ENCODE measurements around the gene MGAT4B.
"Not testable (repeated sequence)": the region's sequence is repeated elsewhere in the genome, so short reads cannot be mapped to it uniquely, and the experiment has no call there.

Gene MGAT4B

GRCh38 chr5:179806250-179807048, at the start of gene MGAT4B:
Gene MGAT4B, minus strand, starts transcription at chr5:179806866. Its CDS starts 283 bp downstream, at chr5:179806583.
- DNase-seq (ENCODE audit: low read depth) = no peak

- no peak for DNase-seq (ENCODE audit: low read depth)
These were observed 47.7 kb upstream of the MGAT4B start for GRCh38 chr5:179854356-179854755.

- DNase-seq (ENCODE audit: low read depth) = no peak
These were observed 46.4 kb upstream of the MGAT4B start for GRCh38 chr5:179852993-179853547.

DNA sequence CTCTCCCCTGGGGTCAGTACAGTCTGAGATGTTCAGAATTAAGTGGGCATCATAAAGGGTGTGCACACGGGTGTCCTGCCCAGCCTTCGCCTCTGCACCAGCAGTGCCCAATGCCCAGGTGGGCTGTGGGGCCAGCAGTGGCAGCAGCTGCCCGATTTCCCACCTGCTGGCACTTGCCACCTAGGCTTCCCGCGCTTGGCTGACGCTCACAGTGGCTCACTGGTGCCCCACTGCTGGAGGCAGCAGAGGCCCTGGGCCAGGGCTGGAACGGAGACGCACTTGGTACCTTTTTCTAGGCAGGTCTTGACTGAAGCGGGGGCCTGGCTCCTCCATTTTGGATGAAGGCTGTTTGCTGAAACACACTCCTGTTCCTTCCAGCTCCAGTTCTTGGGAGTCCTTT, 35.0 kb upstream of the MGAT4B start:
- no peak for DNase-seq (ENCODE audit: low read depth)

GRCh38 chr5:179840766-179841165, 34.1 kb upstream of the MGAT4B start:
- no peak for DNase-seq (ENCODE audit: low read depth)

DNA sequence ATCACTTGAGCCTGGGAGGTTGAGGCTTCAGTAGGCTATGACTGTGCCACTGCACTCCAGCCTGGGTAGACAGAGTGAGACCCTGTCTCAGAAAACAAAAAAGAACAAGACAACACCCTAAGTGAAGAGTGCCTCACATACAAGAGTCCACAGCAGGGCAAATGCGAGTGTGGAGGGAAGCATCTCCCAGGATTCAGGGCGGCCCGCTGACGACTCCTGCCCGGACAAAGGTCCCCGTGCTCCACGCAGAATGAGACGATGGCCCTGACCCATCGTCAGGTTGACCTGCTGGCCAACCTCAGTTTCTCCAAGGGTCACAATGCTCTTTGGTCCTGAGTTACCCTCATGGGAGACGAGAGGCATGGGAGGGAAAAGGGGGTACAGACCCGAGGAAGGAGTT, 33.7 kb upstream of the MGAT4B start:
- DNase-seq (ENCODE audit: low read depth) = no peak

- no peak for DNase-seq (ENCODE audit: low read depth)
These were observed 32.9 kb upstream of the MGAT4B start for GRCh38 chr5:179839328-179840256.

- no peak for DNase-seq (ENCODE audit: low read depth)
These were observed 30.7 kb upstream of the MGAT4B start for GRCh38 chr5:179837076-179838011.

DNA sequence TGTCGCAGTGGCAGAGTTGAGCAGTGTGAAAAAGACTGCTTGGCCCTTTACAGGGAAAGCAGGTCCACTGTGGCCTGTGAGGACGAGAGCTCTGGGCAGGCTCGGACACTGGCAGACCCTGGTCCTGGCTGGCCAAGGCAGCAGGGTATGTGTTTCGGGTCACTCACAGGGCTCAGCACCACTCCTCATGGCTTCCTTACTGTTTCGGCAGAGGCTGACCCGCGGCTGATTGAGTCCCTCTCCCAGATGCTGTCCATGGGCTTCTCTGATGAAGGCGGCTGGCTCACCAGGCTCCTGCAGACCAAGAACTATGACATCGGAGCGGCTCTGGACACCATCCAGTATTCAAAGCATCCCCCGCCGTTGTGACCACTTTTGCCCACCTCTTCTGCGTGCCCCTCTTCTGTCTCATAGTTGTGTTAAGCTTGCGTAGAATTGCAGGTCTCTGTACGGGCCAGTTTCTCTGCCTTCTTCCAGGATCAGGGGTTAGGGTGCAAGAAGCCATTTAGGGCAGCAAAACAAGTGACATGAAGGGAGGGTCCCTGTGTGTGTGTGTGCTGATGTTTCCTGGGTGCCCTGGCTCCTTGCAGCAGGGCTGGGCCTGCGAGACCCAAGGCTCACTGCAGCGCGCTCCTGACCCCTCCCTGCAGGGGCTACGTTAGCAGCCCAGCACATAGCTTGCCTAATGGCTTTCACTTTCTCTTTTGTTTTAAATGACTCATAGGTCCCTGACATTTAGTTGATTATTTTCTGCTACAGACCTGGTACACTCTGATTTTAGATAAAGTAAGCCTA, 29.8 kb upstream of the MGAT4B start:
- no peak for DNase-seq (ENCODE audit: low read depth)

DNA sequence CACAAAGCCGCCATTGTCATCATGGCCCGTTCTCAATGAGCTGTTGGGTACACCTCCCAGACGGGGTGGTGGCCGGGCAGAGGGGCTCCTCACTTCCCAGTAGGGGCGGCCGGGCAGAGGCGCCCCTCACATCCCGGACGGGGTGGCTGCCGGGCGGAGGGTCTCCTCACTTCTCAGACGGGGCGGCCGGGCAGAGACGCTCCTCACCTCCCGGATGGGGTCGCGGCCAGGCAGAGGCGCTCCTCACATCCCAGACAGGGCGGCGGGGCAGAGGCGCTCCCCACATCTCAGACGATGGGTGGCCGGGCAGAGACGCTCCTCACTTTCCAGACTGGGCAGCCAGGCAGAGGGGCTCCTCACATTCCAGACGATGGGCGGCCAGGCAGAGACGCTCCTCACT, 28.2 kb upstream of the MGAT4B start:
- not testable (repeated sequence) for DNase-seq (ENCODE audit: low read depth)

DNA sequence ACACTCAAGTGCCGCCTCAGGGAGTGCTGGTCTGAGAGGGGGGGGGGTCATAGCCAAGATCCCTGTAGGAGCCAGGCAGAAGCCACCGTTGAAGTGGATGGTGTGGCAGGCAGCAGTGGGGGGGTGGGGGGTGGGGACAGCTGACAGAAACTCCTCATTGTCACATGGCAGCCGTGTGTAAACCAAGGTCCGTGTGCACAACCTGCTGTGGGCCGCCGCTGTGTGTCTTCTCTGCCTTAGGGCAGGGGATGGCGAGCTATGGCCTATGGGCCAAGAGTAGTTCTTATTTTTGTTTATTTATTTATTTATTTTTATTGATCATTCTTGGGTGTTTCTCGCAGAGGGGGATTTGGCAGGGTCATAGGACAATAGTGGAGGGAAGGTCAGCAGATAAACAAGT, 27.5 kb upstream of the MGAT4B start:
- no peak for DNase-seq (ENCODE audit: low read depth)

- no peak for DNase-seq (ENCODE audit: low read depth)
These were observed 27.0 kb upstream of the MGAT4B start for GRCh38 chr5:179833709-179834070.

- no peak for DNase-seq (ENCODE audit: low read depth)
These were observed 26.5 kb upstream of the MGAT4B start for GRCh38 chr5:179833056-179833708.

- DNase-seq (ENCODE audit: low read depth) = no peak
These were observed 25.5 kb upstream of the MGAT4B start for GRCh38 chr5:179832039-179832745.

DNA sequence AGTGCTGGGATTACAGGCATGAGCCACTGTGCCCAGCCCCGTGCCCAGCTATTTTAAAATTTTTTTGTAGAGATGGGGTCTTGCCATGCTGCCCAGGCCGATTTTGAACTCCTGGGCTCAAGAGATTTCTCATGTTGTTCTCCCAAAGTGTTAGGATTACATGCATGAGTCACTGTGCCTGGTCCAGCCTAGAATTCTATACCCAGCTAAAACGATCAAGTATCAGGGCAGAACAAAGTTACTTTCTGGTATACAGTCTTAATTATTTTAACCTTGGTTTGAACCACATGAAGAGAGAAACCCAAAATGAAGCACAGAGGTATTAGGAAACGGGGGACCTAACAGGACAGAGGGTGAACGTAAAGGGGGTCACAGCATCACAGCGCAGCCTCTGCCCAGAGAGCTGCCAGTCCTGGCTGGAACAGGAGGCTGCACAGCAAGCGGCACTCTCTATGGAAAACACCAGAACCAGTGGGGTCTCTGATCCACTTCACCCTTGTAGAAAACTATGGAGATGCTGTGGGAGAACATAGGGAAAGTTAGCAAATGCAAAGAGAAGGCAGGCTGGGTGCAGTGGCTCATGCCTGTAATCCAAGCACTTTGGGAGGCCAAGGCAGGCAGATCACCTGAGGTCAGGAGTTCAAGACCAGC, 24.3 kb upstream of the MGAT4B start:
- DNase-seq (ENCODE audit: low read depth) = no peak

DNA sequence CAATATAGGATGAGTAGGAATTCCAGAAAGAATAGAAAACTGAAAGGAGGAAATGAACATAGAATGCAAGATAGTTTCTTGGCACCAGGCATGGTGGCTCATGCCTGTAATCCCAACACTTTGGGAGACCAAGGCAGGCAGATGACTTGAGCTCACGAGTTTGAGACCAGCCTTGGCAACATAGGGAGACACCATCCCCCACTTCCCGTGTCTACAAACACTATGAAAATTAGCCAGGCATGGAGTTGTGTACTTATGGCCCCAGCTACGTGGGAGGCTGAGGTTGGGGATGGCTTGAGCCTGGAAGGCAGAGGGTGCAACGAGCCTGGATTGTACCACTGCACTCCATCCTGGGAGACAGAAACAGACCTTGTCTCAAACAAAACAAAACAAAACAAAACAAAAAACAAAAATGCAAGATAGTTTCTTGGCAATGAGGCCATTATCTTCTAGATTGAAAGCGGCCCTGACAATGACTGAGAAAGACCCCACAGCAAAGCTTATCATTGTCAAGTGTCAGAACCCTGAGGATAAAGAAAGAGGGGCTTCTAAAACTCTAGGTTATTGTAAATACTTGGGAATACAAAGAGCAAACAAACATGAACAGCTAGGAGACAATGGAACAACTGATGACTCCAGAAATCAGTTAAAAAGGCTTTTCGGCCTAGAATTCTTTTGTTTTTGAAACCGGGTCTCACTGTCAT, 23.2 kb upstream of the MGAT4B start:
- no peak for DNase-seq (ENCODE audit: low read depth)

DNA sequence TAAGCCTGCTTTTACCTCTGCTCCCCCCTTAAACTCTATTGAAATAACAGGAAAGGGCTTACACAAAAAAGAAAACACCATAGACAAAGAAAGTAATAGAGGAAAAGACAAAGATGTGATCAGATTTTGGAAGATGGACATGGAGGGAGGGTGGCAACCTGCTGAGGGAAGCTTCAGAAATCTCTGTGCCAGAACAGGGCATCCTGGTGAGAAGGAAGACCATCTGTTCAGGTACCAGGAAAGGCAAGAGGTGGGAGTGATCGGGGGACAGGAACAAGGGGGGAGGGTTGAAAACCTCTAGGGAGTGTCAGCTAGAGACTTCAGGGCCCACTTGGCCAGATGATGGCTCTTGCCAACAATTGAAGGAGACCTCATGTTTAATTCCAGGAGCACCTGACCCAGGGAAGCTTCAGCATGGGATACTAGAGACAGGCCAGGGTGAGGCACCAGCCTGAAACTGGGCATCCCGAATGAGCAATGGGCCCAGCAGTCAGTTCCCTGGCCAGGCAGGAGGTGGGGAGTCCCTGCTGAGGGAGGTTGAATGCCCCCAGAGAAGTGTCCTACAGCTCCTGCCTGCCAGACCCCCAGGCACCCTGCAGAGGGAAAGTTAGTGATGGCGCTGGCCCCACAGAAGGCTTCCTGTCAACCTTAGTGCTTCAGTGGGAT, 22.2 kb upstream of the MGAT4B start:
- DNase-seq (ENCODE audit: low read depth) = no peak

GRCh38 chr5:179827680-179828079, 21.0 kb upstream of the MGAT4B start:
- DNase-seq (ENCODE audit: low read depth) = no peak

Measured in stimulated activated CD8-positive, alpha-beta memory T cell treated with anti-CD3 and anti-CD28 coated beads, Interleukin-15, amount 100 ng/mL, for 1 hour (primary cell).